Upper lobe of right lung (tissue), 1 donor: ENCODE measurements around the gene NXF1. TPM values are rescaled to one million over a fixed set of nuclear protein-coding genes. Genes with fewer than 3 reads are reported as not detected.

Source experiments
- ATAC-seq: fragments of 200-7000 bp; cut with Tn5 transposase; one replicate; pipeline ENCODE4 v1.9.1; 2020; ENCODE audit warnings: mild to moderate bottlenecking, moderate library complexity
- DNase-seq: peaks from one replicate; pipeline ENCODE4 v3.0.0-alpha.2; 2020
- H3K27ac ChIP-seq: fragments of 200-600 bp; one replicate; pipeline ENCODE4 v1.8.0; 2022
- H3K27me3 ChIP-seq: fragments of 200-600 bp; one replicate; pipeline ENCODE4 v1.8.0; 2022; ENCODE audit warnings: mild to moderate bottlenecking
- H3K36me3 ChIP-seq: fragments of 200-600 bp; one replicate; pipeline ENCODE4 v1.8.0; 2022
- H3K4me1 ChIP-seq: fragments of 200-600 bp; one replicate; pipeline ENCODE4 v1.8.0; 2022
- H3K4me3 ChIP-seq: fragments of 200-600 bp; one replicate; pipeline ENCODE4 v1.8.0; 2022; ENCODE audit warnings: mild to moderate bottlenecking
- H3K9me3 ChIP-seq: fragments of 200-600 bp; one replicate; pipeline ENCODE4 v1.8.0; 2022
- CTCF ChIP-seq: fragments of 200-600 bp; IDR thresholded peaks from one replicate; pipeline ENCODE4 v1.8.0; 2022; ENCODE audit warnings: antibody characterized with exemption
- intact Hi-C: fragments of 100-400 bp; cut with DNase I; formaldehyde crosslinking; loops from one replicate; pipeline ENCODE4 v1.11.0; 2022
- total RNA-seq: library from RNA; stranded (reverse); fragmentation: NEBNext Ultra II Directional; extraction: Animal tissue kit (Norgen Biotek cat#: 25700); gene quantifications from one replicate; pipeline ENCODE4 v1.2.1, GENCODE V29; 2021
- donor health status: DM: no; HTN: yes; CAD: no; lungs with severe emphysema.

NXF1 gene
- total RNA-seq, 1 donor from 2014 or later = 96.2 TPM

- intact Hi-C loops = loop anchor here (10.0 kb wide), 1 partner anchor 61 kb away; no protein-coding TSS in a partner anchor
- ATAC-seq (no peak), DNase-seq (no peak)
- Histone ChIP-seq H3K4me3 (no peak overlapping the region), H3K4me1 (peaks cover 25% of the 10 kb centered on the region), H3K9me3 (no peaks in the 10 kb centered on the region), H3K27ac (no peak overlapping the region), H3K36me3 (peaks cover 85% of the 10 kb centered on the region), H3K27me3 (no peaks in the 10 kb centered on the region)
- TF ChIP-seq CTCF = no peak
These were observed 11.0 kb downstream of the NXF1 start for GRCh38 chr11:62794201-62794775.

- Histone ChIP-seq H3K27me3 (no peaks in the 10 kb centered on the region), H3K27ac (peak overlapping the region; percentile 92), H3K4me1 (peaks cover 35% of the 10 kb centered on the region), H3K4me3 (peak overlapping the region; percentile 97), H3K36me3 (peaks cover 71% of the 10 kb centered on the region), H3K9me3 (no peaks in the 10 kb centered on the region)
- TF ChIP-seq CTCF = no peak
- intact Hi-C loops = loop anchor here (10.0 kb wide), 1 partner anchor 63 kb away; no protein-coding TSS in a partner anchor
- DNase-seq = no peak
- no peak for ATAC-seq
These were observed 13.1 kb downstream of the NXF1 start for GRCh38 chr11:62792202-62792575.

GRCh38 chr11:62791501-62792201 lies 13.6 kb downstream of the NXF1 start, which contains the start of gene TMEM223:
TSS of gene TMEM223 (minus strand) at chr11:62792006. CDS start at chr11:62791994, 12 bp downstream.
- Histone ChIP-seq H3K4me3 (peak within 1 kb of the TSS; percentile 97), H3K27ac (peak within 1 kb of the TSS; percentile 92), H3K36me3 (peaks cover 66% of the 10 kb centered on the region), H3K27me3 (no peaks in the 10 kb centered on the region), H3K4me1 (peaks cover 35% of the 10 kb centered on the region), H3K9me3 (no peaks in the 10 kb centered on the region)
- peak; percentile 17 for TF ChIP-seq CTCF
- peak; percentile 95 for DNase-seq
- ATAC-seq = peak; percentile 90
- intact Hi-C loops = loop anchor here (10.0 kb wide), 1 partner anchor 63 kb away; no protein-coding TSS in a partner anchor

- intact Hi-C loops = no loop called here
- H3K4me3 ChIP-seq = no peak overlapping the region
- ATAC-seq (no peak), DNase-seq (no peak)
- H3K4me1 ChIP-seq = peaks cover 44% of the 10 kb centered on the region
- no peaks in the 10 kb centered on the region for H3K27me3 ChIP-seq
- H3K9me3 ChIP-seq = no peaks in the 10 kb centered on the region
- no peak overlapping the region for H3K27ac ChIP-seq
- no peak for TF ChIP-seq CTCF
- peaks cover 45% of the 10 kb centered on the region for H3K36me3 ChIP-seq
These were observed 15.7 kb downstream of the NXF1 start for GRCh38 chr11:62789576-62789975.

- intact Hi-C loops = no loop called here
- TF ChIP-seq CTCF = no peak
- Histone ChIP-seq H3K9me3 (no peaks in the 10 kb centered on the region), H3K36me3 (peaks cover 39% of the 10 kb centered on the region), H3K4me1 (peaks cover 44% of the 10 kb centered on the region), H3K27me3 (no peaks in the 10 kb centered on the region), H3K4me3 (no peak overlapping the region), H3K27ac (no peak overlapping the region)
- DNase-seq = no peak
- ATAC-seq = no peak
These were observed 16.2 kb downstream of the NXF1 start for GRCh38 chr11:62788991-62789390.
